HepG2 (cell line): ENCODE results near the gene LRRC40. TPM values are rescaled to one million over a fixed set of nuclear protein-coding genes. Genes with fewer than 3 reads are reported as not detected.

Experiments used
- ATAC-seq: fragments of 200-7000 bp; cut with Tn5 transposase; 3 replicates; pipeline ENCODE4 v1.9.1; 2020; ENCODE audit warnings: mild to moderate bottlenecking, moderate library complexity
- BruUV-seq: library from RNA; stranded (reverse); fragments of 400-500 nt; replicated peaks from 2 replicates; lab custom pipeline; 2021; lab: Mats Ljungman, UMichigan
- CTCF ChIA-PET: fragments of 300-600 bp; formaldehyde crosslinking; extraction: SDS; loops from one replicate; lab custom pipeline; 2021; ENCODE audit warnings: low total read pairs, inconsistent platforms, low intra/inter-chr PET ratio; lab: Yijun Ruan, JAX
- POLR2A ChIA-PET: fragments of 350-600 bp; sonication (Branson Sonifier 250); formaldehyde crosslinking; loops from one replicate; lab custom pipeline; 2020; ENCODE audit warnings: antibody characterized with exemption, inconsistent platforms; lab: Yijun Ruan, JAX
- DNase-seq: peaks from one replicate; pipeline ENCODE4 v3.0.0-alpha.2; 2015; ENCODE audit warnings: low spot score
- FAIRE-seq: peaks from 3 replicates; lab custom pipeline; 2011; peaks lifted over from hg19 to GRCh38; lab: Jason Lieb, UNC
- H2AFZ ChIP-seq: one replicate; pipeline ENCODE4 v1.6.1; 2011; ENCODE audit warnings: low read length, inconsistent platforms
- H3K27ac ChIP-seq: fragments of 300-600 bp; 3 replicates; pipeline ENCODE4 v1.8.0; 2011; ENCODE audit warnings: mixed run types, mild to moderate bottlenecking, mixed read lengths, low read length, inconsistent platforms; ENCODE audit not compliant: insufficient read depth; ENCODE audit errors: extremely low read length
- H3K27me3 ChIP-seq, 2 experiments: fragments of 200-600 bp in 1 of 2; 2 replicates in 1 of 2; 3 replicates in 1 of 2; pipeline versions ENCODE4 v1.6.0 to v1.8.0; 2011; ENCODE audit warnings: low read length in 2 of 2, mild to moderate bottlenecking in 2 of 2, moderate library complexity in 2 of 2, inconsistent platforms in 1 of 2; ENCODE audit not compliant: insufficient read depth in 2 of 2, control insufficient read depth in 1 of 2
- H3K36me3 ChIP-seq, 2 experiments: fragments of 200-600 bp in 1 of 2; replicated peaks in 1 of 2; 2 replicates in 1 of 2; 3 replicates in 1 of 2; pipeline versions ENCODE4 v1.5.1 to v1.8.0; 2011; ENCODE audit warnings: low read length in 2 of 2, inconsistent platforms in 1 of 2; ENCODE audit not compliant: insufficient read depth in 2 of 2, control insufficient read depth in 1 of 2
- H3K4me1 ChIP-seq: 2 replicates; pipeline ENCODE4 v1.5.1; 2012; ENCODE audit warnings: low read length, inconsistent platforms; ENCODE audit not compliant: insufficient read depth
- H3K4me2 ChIP-seq: 2 replicates; pipeline ENCODE4 v1.6.0; 2011; ENCODE audit warnings: low read depth, low read length, inconsistent platforms
- H3K4me3 ChIP-seq, 3 experiments: fragments of 200-600 bp in 1 of 3; sonication (generic), shearing (Covaris generic) in 1 of 3; replicated peaks in 1 of 3; 2 replicates each; pipeline ENCODE4 v1.5.1; 2011 to 2016; ENCODE audit warnings: low read length in 3 of 3, inconsistent platforms in 2 of 3, low read depth in 2 of 3, mild to moderate bottlenecking in 2 of 3, control low read depth in 1 of 3, mixed read lengths in 1 of 3; ENCODE audit not compliant: insufficient read depth in 1 of 3
- H3K79me2 ChIP-seq: one replicate; pipeline ENCODE4 v1.6.1; 2011; ENCODE audit warnings: low read length, inconsistent platforms; ENCODE audit not compliant: insufficient read depth
- H3K9ac ChIP-seq: 2 replicates; pipeline ENCODE4 v1.6.0; 2011; ENCODE audit warnings: mild to moderate bottlenecking, low read depth, low read length, inconsistent platforms; ENCODE audit not compliant: insufficient read depth
- H3K9me3 ChIP-seq: 2 replicates; pipeline ENCODE4 v1.5.1; 2012; ENCODE audit warnings: mild to moderate bottlenecking, low read length
- H4K20me1 ChIP-seq: 2 replicates; pipeline ENCODE4 v1.6.0; 2011; ENCODE audit warnings: inconsistent platforms, mild to moderate bottlenecking, low read length, moderate library complexity; ENCODE audit not compliant: insufficient read depth
- ATAD3A ChIP-seq: sonication (generic); formaldehyde crosslinking; IDR thresholded peaks from 2 replicates; pipeline ENCODE4 v1.4.0; 2020; ENCODE audit warnings: missing genetic modification reagents
- HOXA9 ChIP-seq: sonication (generic); formaldehyde crosslinking; IDR thresholded peaks from 2 replicates; pipeline ENCODE4 v1.8.1; 2022; ENCODE audit warnings: missing genetic modification reagents, mild to moderate bottlenecking, moderate library complexity, borderline replicate concordance
- IKZF4 ChIP-seq: sonication (generic); formaldehyde crosslinking; IDR thresholded peaks from 2 replicates; pipeline ENCODE4 v1.5.1; 2020; ENCODE audit warnings: borderline replicate concordance, mild to moderate bottlenecking, low read depth, missing genetic modification reagents; ENCODE audit errors: not compliant biosample characterization
- MAFK ChIP-seq, 2 experiments: IDR thresholded peaks in 1 of 2; conservative IDR thresholded peaks in 1 of 2; 2 replicates each; pipeline ENCODE4 v1.6.1; 2011; ENCODE audit warnings: improper control_type of control experiment in 2 of 2, low read length in 2 of 2
- RFXAP ChIP-seq: sonication (generic); formaldehyde crosslinking; IDR thresholded peaks from 2 replicates; pipeline ENCODE4 v1.4.0; 2020; ENCODE audit warnings: missing genetic modification reagents, borderline replicate concordance
- ZBTB42 ChIP-seq: sonication (generic); formaldehyde crosslinking; IDR thresholded peaks from 2 replicates; pipeline ENCODE4 v1.5.0; 2020; ENCODE audit warnings: mild to moderate bottlenecking, missing genetic modification reagents
- ZNF317 ChIP-seq: sonication (generic); formaldehyde crosslinking; IDR thresholded peaks from 2 replicates; pipeline ENCODE4 v1.5.0; 2020; ENCODE audit warnings: mild to moderate bottlenecking, missing genetic modification reagents
- ZNF543 ChIP-seq: sonication (generic); formaldehyde crosslinking; IDR thresholded peaks from 2 replicates; pipeline ENCODE4 v1.4.0; 2020; ENCODE audit warnings: mild to moderate bottlenecking, missing genetic modification reagents
- ZNF556 ChIP-seq: sonication (generic); formaldehyde crosslinking; IDR thresholded peaks from 2 replicates; pipeline ENCODE4 v1.4.0; 2020; ENCODE audit warnings: mild to moderate bottlenecking, missing genetic modification reagents, borderline replicate concordance
- WGBS: methylation state at CpG from one replicate; pipeline ENCODE4 v1.1.6; 2017; ENCODE audit warnings: low lambda C conversion rate; 5-methylcytosine and 5-hydroxymethylcytosine counted together
- in situ Hi-C: cut with HindIII; loops from 2 replicates; pipeline ENCODE4 v1.10.0; 2017; ENCODE audit warnings: low pct_unique_long_range_greater_than_20kb; ENCODE audit not compliant: extremely low pct_ligation_motif_present
- intact Hi-C: fragments of 100-400 bp; cut with micrococcal nuclease; formaldehyde crosslinking; loops from one replicate; pipeline ENCODE4 v1.10.0; 2022; ENCODE audit not compliant: unreplicated experiment
- polyA plus RNA-seq, 8 experiments: library from polyadenylated mRNA; depleted of rRNA in 3 of 8; stranded (reverse) in 7 of 8; unstranded in 1 of 8; fragments of >200 nt; fragmentation: Illumina TruSeq in 4 of 8; extraction: Trizol in 4 of 8; gene quantifications; 2 replicates each; pipeline versions ENCODE4 v1.2.1 to v1.2.3, GENCODE V29; 2011 to 2016; ENCODE audit warnings: low read depth in 4 of 8, missing spikeins in 1 of 8, mixed read lengths in 1 of 8; ENCODE audit not compliant: insufficient read depth in 1 of 8
- total RNA-seq, 5 experiments: library from RNA; depleted of rRNA; stranded (reverse); fragments of >200 nt; fragmentation: Illumina TruSeq; extraction: Trizol; gene quantifications; 2 replicates each; pipeline ENCODE4 v1.2.3, GENCODE V29; 2016; ENCODE audit warnings: low read depth in 1 of 5
- TF ChIP-seq, protein P1 (sequence below): sonication (generic); formaldehyde crosslinking; IDR thresholded peaks from 2 replicates; pipeline ENCODE4 v1.5.1; 2020; ENCODE audit warnings: mild to moderate bottlenecking, moderate library complexity, missing genetic modification reagents
- TF ChIP-seq, protein P2 (sequence below): sonication (generic); formaldehyde crosslinking; IDR thresholded peaks from 2 replicates; pipeline ENCODE4 v1.8.0; 2022; ENCODE audit warnings: missing genetic modification reagents, low read depth, mild to moderate bottlenecking, borderline replicate concordance
- TF ChIP-seq, protein P3 (sequence below): sonication (generic); formaldehyde crosslinking; IDR thresholded peaks from 2 replicates; pipeline ENCODE4 v1.5.0; 2020; ENCODE audit warnings: mild to moderate bottlenecking, missing genetic modification reagents
- TF ChIP-seq, protein P4 (sequence below): IDR thresholded peaks from 2 replicates; pipeline ENCODE4 v1.6.1; 2016; ENCODE audit warnings: low read depth
- TF ChIP-seq, protein P5 (sequence below): sonication (generic); formaldehyde crosslinking; IDR thresholded peaks from 2 replicates; pipeline ENCODE4 v1.5.1; 2020; ENCODE audit warnings: missing genetic modification reagents, mild to moderate bottlenecking, borderline replicate concordance
- TF ChIP-seq, protein P6 (sequence below): IDR thresholded peaks from 2 replicates; pipeline ENCODE4 v1.6.1; 2016; ENCODE audit warnings: mild to moderate bottlenecking, missing biosample characterization, missing genetic modification reagents

LRRC40 gene
- total and polyA plus RNA-seq, 2 of the 13 experiments (the other 11 are each of a cell fraction or from before 2014, with no cell fraction given) = 10.3 to 32.7 TPM

DNA sequence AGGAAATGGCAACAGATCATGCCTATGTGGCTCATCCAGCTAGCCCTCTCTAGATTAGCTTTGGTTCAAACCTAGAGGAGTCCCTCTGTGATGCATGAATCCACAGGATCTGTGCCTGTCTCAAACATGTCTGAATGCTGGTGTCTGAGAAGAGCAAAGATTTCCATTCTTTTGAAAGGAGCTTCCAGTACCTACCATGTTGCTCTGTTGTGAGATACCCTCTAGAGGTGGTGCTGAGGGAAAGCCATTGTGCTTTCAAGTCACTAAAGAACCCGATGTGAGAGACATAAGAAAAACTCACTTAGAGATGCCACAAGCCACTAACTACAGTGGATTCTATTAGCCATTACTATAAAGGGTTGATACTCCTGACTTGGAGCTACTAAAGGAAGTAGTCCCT lies 103.6 kb downstream of the LRRC40 start:
- DNase-seq = no peak
- CTCF ChIA-PET = no interaction called here
- H3K27ac ChIP-seq = no peak overlapping the region
- TF ChIP-seq ATAD3A (CRISPR knock-in tag) (no peak), ZNF317 (CRISPR knock-in tag) (no peak), ZNF543 (CRISPR knock-in tag) (no peak), ZNF556 (CRISPR knock-in tag) (no peak), ZBTB42 (CRISPR knock-in tag) (no peak), HOXA9 (CRISPR knock-in tag) (no peak), MAFK (conservative IDR thresholded peaks at IDR 0.05 in 1 of 2, IDR thresholded peaks at IDR 0.05 in 1 of 2; ENCODE audit: low read length in 2 of 2) (no peak), RFXAP (CRISPR knock-in tag) (no peak), IKZF4 (CRISPR knock-in tag) (no peak)
- TF ChIP-seq, protein P1, sequence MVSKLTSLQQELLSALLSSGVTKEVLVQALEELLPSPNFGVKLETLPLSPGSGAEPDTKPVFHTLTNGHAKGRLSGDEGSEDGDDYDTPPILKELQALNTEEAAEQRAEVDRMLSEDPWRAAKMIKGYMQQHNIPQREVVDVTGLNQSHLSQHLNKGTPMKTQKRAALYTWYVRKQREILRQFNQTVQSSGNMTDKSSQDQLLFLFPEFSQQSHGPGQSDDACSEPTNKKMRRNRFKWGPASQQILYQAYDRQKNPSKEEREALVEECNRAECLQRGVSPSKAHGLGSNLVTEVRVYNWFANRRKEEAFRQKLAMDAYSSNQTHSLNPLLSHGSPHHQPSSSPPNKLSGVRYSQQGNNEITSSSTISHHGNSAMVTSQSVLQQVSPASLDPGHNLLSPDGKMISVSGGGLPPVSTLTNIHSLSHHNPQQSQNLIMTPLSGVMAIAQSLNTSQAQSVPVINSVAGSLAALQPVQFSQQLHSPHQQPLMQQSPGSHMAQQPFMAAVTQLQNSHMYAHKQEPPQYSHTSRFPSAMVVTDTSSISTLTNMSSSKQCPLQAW (CRISPR knock-in tag) = no peak
- TF ChIP-seq, protein P2, sequence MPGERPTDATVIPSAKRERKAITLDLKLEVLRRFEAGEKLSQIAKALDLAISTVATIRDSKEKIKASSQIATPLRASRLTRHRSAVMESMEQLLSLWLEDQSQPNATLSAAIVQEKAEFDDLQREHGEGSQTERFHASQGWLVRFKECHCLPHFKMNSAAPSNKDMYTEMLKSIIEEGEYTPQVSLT (CRISPR knock-in tag) = no peak
- TF ChIP-seq, protein P3, sequence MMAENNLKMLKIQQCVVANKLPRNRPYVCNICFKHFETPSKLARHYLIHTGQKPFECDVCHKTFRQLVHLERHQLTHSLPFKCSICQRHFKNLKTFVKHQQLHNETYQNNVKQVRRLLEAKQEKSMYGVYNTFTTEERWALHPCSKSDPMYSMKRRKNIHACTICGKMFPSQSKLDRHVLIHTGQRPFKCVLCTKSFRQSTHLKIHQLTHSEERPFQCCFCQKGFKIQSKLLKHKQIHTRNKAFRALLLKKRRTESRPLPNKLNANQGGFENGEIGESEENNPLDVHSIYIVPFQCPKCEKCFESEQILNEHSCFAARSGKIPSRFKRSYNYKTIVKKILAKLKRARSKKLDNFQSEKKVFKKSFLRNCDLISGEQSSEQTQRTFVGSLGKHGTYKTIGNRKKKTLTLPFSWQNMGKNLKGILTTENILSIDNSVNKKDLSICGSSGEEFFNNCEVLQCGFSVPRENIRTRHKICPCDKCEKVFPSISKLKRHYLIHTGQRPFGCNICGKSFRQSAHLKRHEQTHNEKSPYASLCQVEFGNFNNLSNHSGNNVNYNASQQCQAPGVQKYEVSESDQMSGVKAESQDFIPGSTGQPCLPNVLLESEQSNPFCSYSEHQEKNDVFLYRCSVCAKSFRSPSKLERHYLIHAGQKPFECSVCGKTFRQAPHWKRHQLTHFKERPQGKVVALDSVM = no peak
- TF ChIP-seq, protein P4, sequence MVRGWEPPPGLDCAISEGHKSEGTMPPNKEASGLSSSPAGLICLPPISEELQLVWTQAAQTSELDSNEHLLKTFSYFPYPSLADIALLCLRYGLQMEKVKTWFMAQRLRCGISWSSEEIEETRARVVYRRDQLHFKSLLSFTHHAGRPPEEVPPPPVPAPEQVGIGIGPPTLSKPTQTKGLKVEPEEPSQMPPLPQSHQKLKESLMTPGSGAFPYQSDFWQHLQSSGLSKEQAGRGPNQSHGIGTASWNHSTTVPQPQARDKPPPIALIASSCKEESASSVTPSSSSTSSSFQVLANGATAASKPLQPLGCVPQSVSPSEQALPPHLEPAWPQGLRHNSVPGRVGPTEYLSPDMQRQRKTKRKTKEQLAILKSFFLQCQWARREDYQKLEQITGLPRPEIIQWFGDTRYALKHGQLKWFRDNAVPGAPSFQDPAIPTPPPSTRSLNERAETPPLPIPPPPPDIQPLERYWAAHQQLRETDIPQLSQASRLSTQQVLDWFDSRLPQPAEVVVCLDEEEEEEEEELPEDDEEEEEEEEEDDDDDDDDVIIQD (CRISPR knock-in tag) = no peak
- TF ChIP-seq, protein P5, sequence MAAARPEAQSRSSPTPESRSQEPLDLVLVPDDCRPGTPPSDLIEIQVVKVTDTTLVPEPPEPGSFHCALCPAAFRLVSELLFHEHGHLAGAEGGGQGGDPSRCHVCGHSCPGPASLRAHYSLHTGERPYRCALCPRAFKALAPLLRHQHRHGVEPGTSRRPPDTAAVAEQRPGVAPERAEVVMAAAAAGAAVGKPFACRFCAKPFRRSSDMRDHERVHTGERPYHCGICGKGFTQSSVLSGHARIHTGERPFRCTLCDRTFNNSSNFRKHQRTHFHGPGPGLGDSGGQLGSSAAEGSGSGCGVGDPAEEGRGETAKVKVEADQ (CRISPR knock-in tag) = no peak
- TF ChIP-seq, protein P6, sequence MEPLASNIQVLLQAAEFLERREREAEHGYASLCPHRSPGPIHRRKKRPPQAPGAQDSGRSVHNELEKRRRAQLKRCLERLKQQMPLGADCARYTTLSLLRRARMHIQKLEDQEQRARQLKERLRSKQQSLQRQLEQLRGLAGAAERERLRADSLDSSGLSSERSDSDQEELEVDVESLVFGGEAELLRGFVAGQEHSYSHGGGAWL (CRISPR knock-in tag) = no peak
- TF ChIP-seq, all 625 proteins: peak for 0
- in situ Hi-C loops (no loop called here), intact Hi-C loops (no loop called here)
- FAIRE-seq = no peak
- Histone ChIP-seq H3K4me1 (no peaks in the 10 kb centered on the region), H3K36me3 (no peaks in the 10 kb centered on the region), H2AFZ (no peak overlapping the region), H3K79me2 (no peaks in the 10 kb centered on the region), H3K9ac (no peak overlapping the region), H3K4me3 (no peak overlapping the region), H3K9me3 (no peaks in the 10 kb centered on the region), H4K20me1 (no peaks in the 10 kb centered on the region), H3K4me2 (no peak overlapping the region), H3K27me3 (no peaks in the 10 kb centered on the region)
- ATAC-seq = no peak
- BruUV-seq = no TSS peak
- POLR2A ChIA-PET = no interaction called here
- WGBS = 0% methylated on average over 1 of the region's 1 CpG
